ENCODE measurements around the gene TMEM86A. TPM values are rescaled to one million over a fixed set of nuclear protein-coding genes. Genes with fewer than 3 reads are reported as not detected.
"Not testable (repeated sequence)": the region's sequence is repeated elsewhere in the genome, so short reads cannot be mapped to it uniquely, and the experiment has no call there.

TMEM86A gene
- total and polyA plus RNA-seq, 2 experiments from 2014 or later = 1.7 to 5.2 TPM

- 88% methylated on average over 5 of the region's 5 CpGs for WGBS (ENCODE audit: low lambda C conversion rate, missing lambda C conversion rate)
- H3K27me3 ChIP-seq = no peaks in the 10 kb centered on the region
These were observed 40.9 kb upstream of the TMEM86A start for GRCh38 chr11:18657673-18658072.

GRCh38 chr11:18665353-18665872 is 33.2 kb upstream of the TMEM86A start:
- H4K20me1 ChIP-seq (ENCODE audit: insufficient read depth, poor library complexity, severe bottlenecking); H3K79me2 ChIP-seq; H3K27ac ChIP-seq; H3K9me2 ChIP-seq (replicated peaks; ENCODE audit: insufficient read depth); H3K4me1 ChIP-seq (ENCODE audit: insufficient read depth); H2AFZ ChIP-seq; H3K36me3 ChIP-seq (replicated peaks; ENCODE audit: insufficient read depth, low read depth); H3K9me3 ChIP-seq (ENCODE audit: low read depth); H3K27me3 ChIP-seq; DNase-seq (ENCODE audit: low spot score); H3K4me2 ChIP-seq; H3K4me3 ChIP-seq: not testable (repeated sequence)
- 88% methylated on average over 10 of the region's 10 CpGs for WGBS (ENCODE audit: low lambda C conversion rate, missing lambda C conversion rate)

More at GRCh38 chr11:18657673-18658072, 40.9 kb upstream of the TMEM86A start:
- DNase-seq (ENCODE audit: low spot score) = no peak
- Histone ChIP-seq H3K79me2 (no peaks in the 10 kb centered on the region), H3K4me3 (no peak overlapping the region), H3K36me3 (replicated peaks; ENCODE audit: insufficient read depth, low read depth) (no peaks in the 10 kb centered on the region), H2AFZ (no peak overlapping the region), H4K20me1 (ENCODE audit: insufficient read depth, poor library complexity, severe bottlenecking) (no peaks in the 10 kb centered on the region), H3K4me1 (ENCODE audit: insufficient read depth) (no peaks in the 10 kb centered on the region), H3K9me2 (replicated peaks; ENCODE audit: insufficient read depth) (no peaks in the 10 kb centered on the region), H3K9me3 (ENCODE audit: low read depth) (no peaks in the 10 kb centered on the region), H3K27ac (no peak overlapping the region), H3K4me2 (no peak overlapping the region)
- TF ChIP-seq EZH2phosphoT487 (IDR thresholded peaks at IDR 0.05; ENCODE audit: low read depth, severe bottlenecking, unreplicated experiment) (no peak), EZH2 (IDR thresholded peaks at IDR 0.05; ENCODE audit: borderline replicate concordance) (no peak), CTCF (IDR thresholded peaks at IDR 0.05; ENCODE audit: poor library complexity) (no peak)

- Histone ChIP-seq H3K4me2 (no peak overlapping the region), H3K27me3 (no peaks in the 10 kb centered on the region), H3K4me3 (no peak overlapping the region), H3K36me3 (replicated peaks; ENCODE audit: insufficient read depth, low read depth) (no peaks in the 10 kb centered on the region), H4K20me1 (ENCODE audit: insufficient read depth, poor library complexity, severe bottlenecking) (no peaks in the 10 kb centered on the region), H3K4me1 (ENCODE audit: insufficient read depth) (no peaks in the 10 kb centered on the region), H2AFZ (no peak overlapping the region), H3K9me3 (ENCODE audit: low read depth) (no peaks in the 10 kb centered on the region), H3K27ac (no peak overlapping the region), H3K9me2 (replicated peaks; ENCODE audit: insufficient read depth) (no peaks in the 10 kb centered on the region), H3K79me2 (no peaks in the 10 kb centered on the region)
- WGBS (ENCODE audit: low lambda C conversion rate, missing lambda C conversion rate) = 89% methylated on average over 4 of the region's 4 CpGs
- no peak for DNase-seq (ENCODE audit: low spot score)
- TF ChIP-seq EZH2phosphoT487 (IDR thresholded peaks at IDR 0.05; ENCODE audit: low read depth, severe bottlenecking, unreplicated experiment) = no peak
- TF ChIP-seq CTCF (IDR thresholded peaks at IDR 0.05; ENCODE audit: poor library complexity) = no peak
- no peak for TF ChIP-seq EZH2 (IDR thresholded peaks at IDR 0.05; ENCODE audit: borderline replicate concordance)
These were observed 30.4 kb upstream of the TMEM86A start for GRCh38 chr11:18668131-18668530.

- TF ChIP-seq CTCF (IDR thresholded peaks at IDR 0.05; ENCODE audit: poor library complexity) (no peak), EZH2 (IDR thresholded peaks at IDR 0.05; ENCODE audit: borderline replicate concordance) (no peak), EZH2phosphoT487 (IDR thresholded peaks at IDR 0.05; ENCODE audit: low read depth, severe bottlenecking, unreplicated experiment) (no peak)
- no peaks in the 10 kb centered on the region for H3K4me1 ChIP-seq (ENCODE audit: insufficient read depth)
- H2AFZ ChIP-seq = no peak overlapping the region
- no peaks in the 10 kb centered on the region for H3K36me3 ChIP-seq (replicated peaks; ENCODE audit: insufficient read depth, low read depth)
- H3K9me3 ChIP-seq (ENCODE audit: low read depth) = no peaks in the 10 kb centered on the region
- H3K4me3 ChIP-seq = no peak overlapping the region
- 12% methylated on average over 2 of the region's 2 CpGs for WGBS (ENCODE audit: low lambda C conversion rate, missing lambda C conversion rate)
- no peak overlapping the region for H3K27ac ChIP-seq
- no peak overlapping the region for H3K4me2 ChIP-seq
- H3K9me2 ChIP-seq (replicated peaks; ENCODE audit: insufficient read depth) = no peaks in the 10 kb centered on the region
- H3K27me3 ChIP-seq = no peaks in the 10 kb centered on the region
- no peaks in the 10 kb centered on the region for H4K20me1 ChIP-seq (ENCODE audit: insufficient read depth, poor library complexity, severe bottlenecking)
- H3K79me2 ChIP-seq = no peaks in the 10 kb centered on the region
- DNase-seq (ENCODE audit: low spot score) = no peak
These were observed 29.4 kb upstream of the TMEM86A start for GRCh38 chr11:18669219-18669596.
